ENCODE results near the gene REPS2. TPM values are rescaled to one million over a fixed set of nuclear protein-coding genes. Genes with fewer than 3 reads are reported as not detected.

The REPS2 gene
- polyA plus RNA-seq, 3 donors = 2.1 to 4.7 (median 3.6) TPM

- no peak overlapping the region for H3K4me3 ChIP-seq (replicated peaks in 1 of 3; ENCODE audit: low read depth in 2 of 3, low read length in 3 of 3)
- no peak overlapping the region for H2AFZ ChIP-seq (ENCODE audit: insufficient read depth, low read depth, low read length, poor library complexity, severe bottlenecking)
- no peaks in the 10 kb centered on the region for H3K79me2 ChIP-seq (ENCODE audit: insufficient read depth, low read length)
- H3K4me3 Mint-ChIP-seq = no peak overlapping the region
- no peak overlapping the region for H3K4me2 ChIP-seq (replicated peaks; ENCODE audit: extremely low read depth, low read length, poor library complexity, severe bottlenecking)
- H3K27me3 Mint-ChIP-seq (ENCODE audit: low read depth in 3 of 3) = peaks cover 0 to 24% (median 0%) of the 10 kb centered on the region in 3 donors
- no peaks in the 10 kb centered on the region for H3K9me3 ChIP-seq (replicated peaks in 1 of 2; ENCODE audit: control insufficient read depth in 1 of 2, insufficient read depth in 1 of 2, low read length in 2 of 2)
- no peaks in the 10 kb centered on the region for H3K4me1 Mint-ChIP-seq
- H3K9ac ChIP-seq (ENCODE audit: insufficient read depth, low read length, poor library complexity, severe bottlenecking) = no peak overlapping the region
- no peaks in the 10 kb centered on the region for H4K20me1 ChIP-seq (ENCODE audit: insufficient read depth, low read length)
- DNase-seq = no peak
- no peak overlapping the region for H3K27ac ChIP-seq (ENCODE audit: low read depth in 1 of 2, low read length in 2 of 2)
- H3K27ac Mint-ChIP-seq = no peak overlapping the region
- peaks cover 0 to 5% (median 0%) of the 10 kb centered on the region in 7 donors for H3K9me3 Mint-ChIP-seq
- intact Hi-C loops (cut with micrococcal nuclease) = no loop called here
- H3K36me3 Mint-ChIP-seq = peaks cover 10 to 18% of the 10 kb centered on the region in 2 donors
- peaks cover 4 to 5% of the 10 kb centered on the region in 2 donors for H3K36me3 ChIP-seq (replicated peaks in 1 of 2; ENCODE audit: control insufficient read depth in 1 of 2, insufficient read depth in 2 of 2, low read length in 2 of 2)
- H3K4me1 ChIP-seq (ENCODE audit: control insufficient read depth in 1 of 2, insufficient read depth in 2 of 2, low read length in 2 of 2) = no peaks in the 10 kb centered on the region
- 80% methylated on average over 1 of the region's 3 CpGs for WGBS (ENCODE audit: insufficient coverage)
- no peak for TF ChIP-seq CTCF (IDR thresholded peaks at IDR 0.05)
- peaks cover 0 to 25% of the 10 kb centered on the region in 2 donors for H3K27me3 ChIP-seq (ENCODE audit: control insufficient read depth in 2 of 2, insufficient read depth in 2 of 2, low read length in 2 of 2)
Measured at GRCh38 chrX:17072721-17073230, 126.3 kb downstream of the REPS2 start.

- no peaks in the 10 kb centered on the region for H3K79me2 ChIP-seq (ENCODE audit: insufficient read depth, low read length)
Measured at GRCh38 chrX:17075004-17075403, 128.5 kb downstream of the REPS2 start.

More at GRCh38 chrX:17075004-17075403, 128.5 kb downstream of the REPS2 start:
- H4K20me1 ChIP-seq (ENCODE audit: insufficient read depth, low read length) = no peaks in the 10 kb centered on the region
- no peak overlapping the region for H3K27ac ChIP-seq (ENCODE audit: low read depth in 1 of 2, low read length in 2 of 2)
- WGBS (ENCODE audit: insufficient coverage) = no CpG with 5 or more reads among the region's 2 CpGs
- H3K36me3 ChIP-seq (replicated peaks in 1 of 2; ENCODE audit: control insufficient read depth in 1 of 2, insufficient read depth in 2 of 2, low read length in 2 of 2) = peaks cover 2 to 8% of the 10 kb centered on the region in 2 donors
- no peaks in the 10 kb centered on the region for H3K9me3 ChIP-seq (replicated peaks in 1 of 2; ENCODE audit: control insufficient read depth in 1 of 2, insufficient read depth in 1 of 2, low read length in 2 of 2)
- no peak overlapping the region for H3K27ac Mint-ChIP-seq
- H3K4me1 Mint-ChIP-seq = no peaks in the 10 kb centered on the region
- peaks cover 0 to 5% (median 0%) of the 10 kb centered on the region in 7 donors for H3K9me3 Mint-ChIP-seq
- H3K4me1 ChIP-seq (ENCODE audit: control insufficient read depth in 1 of 2, insufficient read depth in 2 of 2, low read length in 2 of 2) = no peaks in the 10 kb centered on the region
- H3K27me3 ChIP-seq (ENCODE audit: control insufficient read depth in 2 of 2, insufficient read depth in 2 of 2, low read length in 2 of 2) = peaks cover 0 to 30% of the 10 kb centered on the region in 2 donors
- no peak overlapping the region for H3K4me2 ChIP-seq (replicated peaks; ENCODE audit: extremely low read depth, low read length, poor library complexity, severe bottlenecking)
- H3K27me3 Mint-ChIP-seq (ENCODE audit: low read depth in 3 of 3) = peaks cover 0 to 23% (median 0%) of the 10 kb centered on the region in 3 donors
- DNase-seq = no peak
- peaks cover 9 to 18% of the 10 kb centered on the region in 2 donors for H3K36me3 Mint-ChIP-seq
- no peak overlapping the region for H3K4me3 ChIP-seq (replicated peaks in 1 of 3; ENCODE audit: low read depth in 2 of 3, low read length in 3 of 3)
- H2AFZ ChIP-seq (ENCODE audit: insufficient read depth, low read depth, low read length, poor library complexity, severe bottlenecking) = no peak overlapping the region
- TF ChIP-seq CTCF (IDR thresholded peaks at IDR 0.05) = no peak
- H3K9ac ChIP-seq (ENCODE audit: insufficient read depth, low read length, poor library complexity, severe bottlenecking) = no peak overlapping the region
- intact Hi-C loops (cut with micrococcal nuclease) = no loop called here
- H3K4me3 Mint-ChIP-seq = no peak overlapping the region
